Neutrophil (primary cell): ENCODE results near the gene SORCS2.

Experiments
- H3K27ac ChIP-seq: fragments of 200-600 bp; sonication (generic); 2 replicates; pipeline ENCODE4 v1.5.1; 2016; ENCODE audit warnings: mild to moderate bottlenecking, moderate library complexity
- H3K27me3 ChIP-seq: fragments of 200-600 bp; sonication (generic); 2 replicates; pipeline ENCODE4 v1.6.0; 2016; ENCODE audit warnings: mild to moderate bottlenecking
- H3K36me3 ChIP-seq: fragments of 200-600 bp; sonication (generic); 2 replicates; pipeline ENCODE4 v1.5.1; 2017
- H3K4me1 ChIP-seq, 2 experiments: fragments of 200-600 bp in 1 of 2; sonication (generic) in 1 of 2; 1 replicate in 1 of 2; 2 replicates in 1 of 2; pipeline versions ENCODE4 v1.5.1 to v1.6.1; 2013 to 2016; ENCODE audit warnings: low read depth in 1 of 2, low read length in 1 of 2, mild to moderate bottlenecking in 1 of 2, moderate library complexity in 1 of 2; ENCODE audit not compliant: control insufficient read depth in 1 of 2, insufficient read depth in 1 of 2
- H3K4me3 ChIP-seq, 2 experiments: fragments of 200-600 bp in 1 of 2; sonication (generic) in 1 of 2; 1 replicate in 1 of 2; 2 replicates in 1 of 2; pipeline ENCODE4 v1.5.1; 2013 to 2016; ENCODE audit warnings: low read depth in 1 of 2, low read length in 1 of 2, mild to moderate bottlenecking in 1 of 2, moderate library complexity in 1 of 2
- H3K9me3 ChIP-seq: fragments of 200-600 bp; sonication (generic); 2 replicates; pipeline ENCODE4 v1.5.1; 2016
- TF ChIP-seq, protein P1 (sequence below): fragments of 200-600 bp; sonication (generic); IDR thresholded peaks from 2 replicates; pipeline ENCODE4 v1.5.1; 2016; ENCODE audit warnings: antibody characterized with exemption

SORCS2 gene

GRCh38 chr4:7761720-7762119, 569.4 kb downstream of the SORCS2 start:
- TF ChIP-seq, protein P1, sequence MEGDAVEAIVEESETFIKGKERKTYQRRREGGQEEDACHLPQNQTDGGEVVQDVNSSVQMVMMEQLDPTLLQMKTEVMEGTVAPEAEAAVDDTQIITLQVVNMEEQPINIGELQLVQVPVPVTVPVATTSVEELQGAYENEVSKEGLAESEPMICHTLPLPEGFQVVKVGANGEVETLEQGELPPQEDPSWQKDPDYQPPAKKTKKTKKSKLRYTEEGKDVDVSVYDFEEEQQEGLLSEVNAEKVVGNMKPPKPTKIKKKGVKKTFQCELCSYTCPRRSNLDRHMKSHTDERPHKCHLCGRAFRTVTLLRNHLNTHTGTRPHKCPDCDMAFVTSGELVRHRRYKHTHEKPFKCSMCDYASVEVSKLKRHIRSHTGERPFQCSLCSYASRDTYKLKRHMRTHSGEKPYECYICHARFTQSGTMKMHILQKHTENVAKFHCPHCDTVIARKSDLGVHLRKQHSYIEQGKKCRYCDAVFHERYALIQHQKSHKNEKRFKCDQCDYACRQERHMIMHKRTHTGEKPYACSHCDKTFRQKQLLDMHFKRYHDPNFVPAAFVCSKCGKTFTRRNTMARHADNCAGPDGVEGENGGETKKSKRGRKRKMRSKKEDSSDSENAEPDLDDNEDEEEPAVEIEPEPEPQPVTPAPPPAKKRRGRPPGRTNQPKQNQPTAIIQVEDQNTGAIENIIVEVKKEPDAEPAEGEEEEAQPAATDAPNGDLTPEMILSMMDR: no peak
- Histone ChIP-seq H3K27me3 (no peaks in the 10 kb centered on the region), H3K4me1 (no peaks in the 10 kb centered on the region), H3K4me3 (no peak overlapping the region), H3K9me3 (no peaks in the 10 kb centered on the region), H3K36me3 (peaks cover 43% of the 10 kb centered on the region), H3K27ac (no peak overlapping the region)

DNA sequence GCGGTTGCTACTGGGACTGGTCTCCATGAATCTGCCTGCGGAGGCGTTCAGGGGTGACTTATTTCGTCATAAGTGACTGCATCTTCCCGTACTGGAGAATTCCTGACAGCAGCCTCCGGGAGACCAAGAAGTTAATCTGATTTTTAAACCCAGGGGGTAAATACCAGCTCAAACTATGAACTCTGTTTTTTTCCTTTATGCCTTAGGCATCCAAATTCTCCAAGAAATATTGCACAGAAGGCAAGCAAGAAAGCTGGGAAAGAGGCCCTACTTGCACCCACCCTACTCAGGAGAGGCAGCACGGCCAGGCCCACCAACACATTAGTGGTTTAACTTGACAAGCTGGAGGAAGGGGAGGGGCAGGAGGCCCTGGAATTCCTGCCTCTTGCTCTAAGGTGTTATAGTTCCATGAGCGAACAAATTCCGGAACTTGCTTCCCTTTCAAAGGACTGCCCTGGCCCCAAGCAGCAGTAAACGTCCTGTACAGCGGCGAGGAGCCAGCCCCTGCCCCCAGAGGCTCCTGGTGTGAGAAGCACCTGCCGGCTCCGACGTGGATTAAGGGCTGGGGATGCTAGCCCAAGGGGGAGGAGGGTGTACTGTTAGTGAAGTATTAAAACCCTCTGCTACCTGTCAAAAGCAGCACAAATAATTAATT, 570.2 kb downstream of the SORCS2 start:
- Histone ChIP-seq H3K4me1 (no peaks in the 10 kb centered on the region), H3K27ac (no peak overlapping the region), H3K4me3 (no peak overlapping the region), H3K36me3 (peaks cover 51% of the 10 kb centered on the region), H3K27me3 (no peaks in the 10 kb centered on the region), H3K9me3 (no peaks in the 10 kb centered on the region)
- TF ChIP-seq, protein P1: no peak

GRCh38 chr4:7763106-7763505, 570.8 kb downstream of the SORCS2 start:
- H3K27ac ChIP-seq: no peak overlapping the region
- TF ChIP-seq, protein P1: no peak
- H3K27me3 ChIP-seq: no peaks in the 10 kb centered on the region
- H3K4me1 ChIP-seq: no peaks in the 10 kb centered on the region
- H3K9me3 ChIP-seq: no peaks in the 10 kb centered on the region
- peaks cover 57% of the 10 kb centered on the region for H3K36me3 ChIP-seq
- H3K4me3 ChIP-seq: no peak overlapping the region

DNA sequence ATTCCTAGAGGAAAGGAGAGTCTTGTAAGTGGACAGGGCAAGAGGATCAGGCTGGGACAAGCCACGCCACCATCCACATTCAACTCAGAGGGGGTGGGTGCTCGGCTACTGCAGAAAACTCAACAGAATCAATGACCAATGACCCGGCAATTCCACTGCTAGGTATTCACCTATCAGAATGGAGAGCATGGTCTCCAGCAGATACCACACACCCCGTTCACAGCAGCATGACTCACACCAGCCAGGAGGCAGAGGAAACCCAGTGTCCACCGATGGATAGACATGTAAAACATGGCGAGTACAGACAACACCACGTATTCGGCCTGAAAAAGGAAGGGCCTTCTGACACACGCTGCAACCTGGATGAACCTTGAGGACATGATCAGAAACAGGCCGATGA, 571.5 kb downstream of the SORCS2 start:
- Histone ChIP-seq H3K9me3 (no peaks in the 10 kb centered on the region), H3K36me3 (peaks cover 64% of the 10 kb centered on the region), H3K4me3 (no peak overlapping the region), H3K27ac (no peak overlapping the region), H3K4me1 (no peaks in the 10 kb centered on the region), H3K27me3 (no peaks in the 10 kb centered on the region)
- TF ChIP-seq, protein P1: no peak

DNA sequence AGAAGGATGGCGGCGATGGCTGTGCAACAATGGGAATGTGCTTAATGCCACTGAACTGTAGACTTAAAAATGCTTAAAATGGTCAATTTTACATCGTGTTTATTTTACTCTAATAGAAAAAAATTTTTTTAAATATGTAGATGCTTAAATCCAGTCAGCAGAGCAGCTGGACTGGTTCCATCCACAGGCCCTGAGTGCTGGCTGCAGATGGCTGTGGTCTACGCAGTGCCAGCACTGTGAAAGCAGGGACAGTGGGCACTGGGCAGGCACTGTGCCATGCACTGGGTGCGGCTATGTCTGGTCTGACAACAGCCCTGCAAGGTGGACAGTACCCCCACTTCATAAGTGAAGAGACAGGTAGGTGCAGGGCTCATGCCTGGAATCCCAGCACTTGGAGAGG, 572.1 kb downstream of the SORCS2 start:
- H3K27me3 ChIP-seq: no peaks in the 10 kb centered on the region
- peaks cover 71% of the 10 kb centered on the region for H3K36me3 ChIP-seq
- H3K9me3 ChIP-seq: no peaks in the 10 kb centered on the region
- TF ChIP-seq, protein P1: no peak
- no peak overlapping the region for H3K4me3 ChIP-seq
- no peak overlapping the region for H3K27ac ChIP-seq
- H3K4me1 ChIP-seq: no peaks in the 10 kb centered on the region
